ENCODE data around the gene ANKMY1. TPM values are rescaled to one million over a fixed set of nuclear protein-coding genes. Genes with fewer than 3 reads are reported as not detected.

ANKMY1 gene
- total and polyA plus RNA-seq, 3 donors from 2014 or later, result 57.3 to 92.5 (median 75.7) TPM

- intact Hi-C loops (cut with DNase I; ENCODE audit: low total_unique reads), result no loop called here
Measured at GRCh38 chr2:240441326-240441992, 116.3 kb downstream of the ANKMY1 start.

DNA sequence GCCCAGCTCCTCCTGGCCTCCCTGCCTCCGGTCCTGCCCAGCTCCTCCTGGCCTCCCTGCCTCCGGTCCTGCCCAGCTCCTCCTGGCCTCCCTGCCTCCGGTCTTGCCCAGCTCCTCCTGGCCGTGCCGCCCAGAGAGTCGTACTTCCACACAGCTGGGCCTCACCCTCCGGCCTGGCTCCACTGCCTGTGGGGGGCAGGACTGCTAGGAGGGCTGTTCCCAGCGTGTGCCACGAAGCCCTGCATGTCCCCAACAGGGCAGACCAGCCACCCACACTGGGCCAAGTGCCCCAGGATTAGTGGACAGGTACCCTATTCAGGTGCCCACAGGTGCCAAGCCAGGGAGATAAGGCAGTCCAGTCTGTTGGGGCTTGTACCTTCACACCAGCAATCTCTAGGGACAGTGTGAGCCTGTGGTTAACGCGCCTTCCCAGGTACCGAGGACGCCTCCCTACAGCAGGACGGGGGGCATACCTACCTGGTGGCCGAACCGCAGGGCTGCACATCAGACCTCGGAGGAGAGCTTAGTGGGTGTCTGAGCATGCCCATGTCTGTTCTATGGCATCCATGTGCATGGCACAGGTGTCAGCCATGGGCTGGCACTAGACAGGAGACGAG, 117.0 kb downstream of the ANKMY1 start:
- Histone ChIP-seq H3K36me3 (ENCODE audit: low read depth, missing control alignments) (no peaks in the 10 kb centered on the region), H3K9me3 (no peaks in the 10 kb centered on the region), H3K27ac (no peak overlapping the region), H3K4me1 (peaks cover 17% of the 10 kb centered on the region), H3K4me3 (no peak overlapping the region), H3K27me3 (no peaks in the 10 kb centered on the region)
- DNase-seq, result no peak
- intact Hi-C loops (cut with DNase I; ENCODE audit: low total_unique reads), result no loop called here
- WGBS, 2 donors, result 80 to 100% methylated on average over 1 to 18 of the region's 18 CpGs
- TF ChIP-seq CTCF (IDR thresholded peaks at IDR 0.05) (no peak), POLR2A (IDR thresholded peaks at IDR 0.05) (no peak)

More at GRCh38 chr2:240441326-240441992, 116.3 kb downstream of the ANKMY1 start:
- WGBS, 2 donors, result 61 to 94% methylated on average over 5 to 26 of the region's 27 CpGs
- no peak for DNase-seq
- Histone ChIP-seq H3K36me3 (ENCODE audit: low read depth, missing control alignments) (no peaks in the 10 kb centered on the region), H3K9me3 (no peaks in the 10 kb centered on the region), H3K4me1 (peaks cover 17% of the 10 kb centered on the region), H3K4me3 (no peak overlapping the region), H3K27ac (no peak overlapping the region), H3K27me3 (no peaks in the 10 kb centered on the region)
- TF ChIP-seq POLR2A (IDR thresholded peaks at IDR 0.05), result no peak
- TF ChIP-seq CTCF (IDR thresholded peaks at IDR 0.05), result no peak

DNA sequence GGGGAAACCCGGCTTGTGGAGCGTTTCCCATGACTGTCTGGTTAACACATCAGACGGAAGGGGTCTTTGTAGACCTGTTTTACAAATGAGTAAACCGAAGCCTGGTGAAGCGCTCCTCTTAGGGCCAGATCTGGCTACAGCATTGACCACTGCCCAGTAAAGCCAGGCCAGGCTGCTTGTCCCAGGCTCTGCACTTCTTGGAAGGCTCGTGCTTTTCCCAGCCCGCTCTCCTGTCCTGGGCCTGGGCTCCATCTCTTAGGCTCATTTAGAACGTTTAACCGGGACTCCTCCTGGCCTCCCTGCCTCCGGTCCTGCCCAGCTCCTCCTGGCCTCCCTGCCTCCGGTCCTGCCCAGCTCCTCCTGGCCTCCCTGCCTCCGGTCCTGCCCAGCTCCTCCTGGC, 117.5 kb downstream of the ANKMY1 start:
- 91 to 94% methylated on average over 10 to 12 of the region's 12 CpGs for WGBS, 2 donors

DNA sequence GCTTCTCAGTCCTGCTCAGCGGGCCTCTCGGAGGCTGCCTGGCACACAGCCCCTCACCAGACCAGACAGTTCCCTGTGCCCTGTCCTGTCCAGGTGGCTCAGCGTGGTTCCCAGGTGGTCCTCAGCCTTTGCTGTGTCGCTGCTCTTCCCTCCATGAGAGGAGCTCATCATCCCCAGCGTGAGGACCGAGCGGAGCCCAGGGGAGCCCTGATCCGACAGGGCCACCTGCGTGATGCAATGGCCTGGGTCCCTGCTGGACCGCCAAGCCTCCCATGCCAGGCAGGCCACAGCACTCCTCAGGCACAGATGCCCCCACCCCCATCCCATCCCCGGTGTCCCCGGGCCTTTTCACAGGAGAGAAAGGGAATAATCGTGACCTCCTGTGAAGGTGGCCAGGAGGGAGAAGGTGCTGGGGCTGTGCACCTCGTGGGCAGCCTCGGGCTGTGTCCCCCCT, 118.1 kb downstream of the ANKMY1 start:
- peak; percentile 12 for DNase-seq
- Histone ChIP-seq H3K9me3 (no peaks in the 10 kb centered on the region), H3K4me1 (peaks cover 18% of the 10 kb centered on the region), H3K27me3 (no peaks in the 10 kb centered on the region), H3K27ac (no peak overlapping the region), H3K4me3 (no peak overlapping the region), H3K36me3 (ENCODE audit: low read depth, missing control alignments) (no peaks in the 10 kb centered on the region)
- intact Hi-C loops (cut with DNase I; ENCODE audit: low total_unique reads), result loop anchor here (5.0 kb wide), 1 partner anchor 207 kb away; no protein-coding TSS in a partner anchor
- TF ChIP-seq POLR2A (IDR thresholded peaks at IDR 0.05), result no peak
- TF ChIP-seq CTCF (IDR thresholded peaks at IDR 0.05), result no peak
- 82 to 87% methylated on average over 5 to 15 of the region's 15 CpGs for WGBS, 2 donors

More for the DNA sequence above, 117.5 kb downstream of the ANKMY1 start:
- no peaks in the 10 kb centered on the region for H3K36me3 ChIP-seq (ENCODE audit: low read depth, missing control alignments)
- H3K9me3 ChIP-seq, result no peaks in the 10 kb centered on the region
- intact Hi-C loops (cut with DNase I; ENCODE audit: low total_unique reads), result no loop called here
- H3K4me1 ChIP-seq, result peaks cover 17% of the 10 kb centered on the region
- no peak for DNase-seq
- H3K27me3 ChIP-seq, result no peaks in the 10 kb centered on the region
- H3K4me3 ChIP-seq, result no peak overlapping the region
- no peak for TF ChIP-seq CTCF (IDR thresholded peaks at IDR 0.05)
- H3K27ac ChIP-seq, result no peak overlapping the region

All from testis (tissue), 3 donors.